ENCODE measurements around the gene FGF9. TPM values are rescaled to one million over a fixed set of nuclear protein-coding genes. Genes with fewer than 3 reads are reported as not detected.

FGF9 gene
- total and polyA plus RNA-seq, 2 of the 8 experiments (the other 6 are each of a cell fraction or from before 2014, with no cell fraction given): 0.02 TPM; not detected in 1

DNA sequence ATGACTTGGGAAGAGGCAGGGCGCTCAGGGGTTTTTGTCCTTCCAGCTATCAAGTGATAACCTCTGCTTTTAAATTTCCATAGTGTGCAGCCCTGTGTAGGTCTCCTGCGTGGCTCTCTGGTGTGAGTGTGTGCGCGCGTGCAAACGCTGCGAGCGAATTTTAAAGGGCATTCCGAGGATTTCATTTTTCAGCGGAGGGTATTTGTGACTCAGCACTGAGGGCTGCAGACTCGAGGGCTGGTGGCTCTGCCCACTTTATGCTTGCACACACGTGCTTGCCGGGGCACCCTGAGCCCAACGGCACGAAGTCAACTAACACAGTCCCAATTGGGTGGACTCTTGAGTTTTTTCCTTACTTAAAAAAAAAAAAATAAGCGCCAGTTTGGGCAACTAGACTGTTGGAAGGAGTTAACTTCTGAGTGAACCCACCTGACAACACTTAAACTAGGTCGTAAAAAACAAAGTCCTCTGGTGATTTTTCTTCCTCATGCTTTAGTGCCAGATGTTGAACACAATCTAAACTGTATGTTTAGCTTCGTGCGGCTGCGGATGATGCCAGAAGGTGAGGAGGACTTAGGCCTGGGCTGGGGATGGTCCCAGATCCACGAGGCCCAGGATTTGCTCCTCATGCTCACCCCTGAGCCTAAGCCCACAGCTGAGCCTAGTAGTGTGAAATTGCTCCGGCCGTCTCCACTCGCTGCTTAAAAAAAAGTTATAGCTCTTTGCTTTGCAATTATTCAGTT is 2.1 kb downstream of the FGF9 start:
- peaks cover 6 to 12% of the 10 kb centered on the region in 2 experiments for H4K20me1 ChIP-seq (replicated peaks in 1 of 2; ENCODE audit: control insufficient read depth in 1 of 2, insufficient read depth in 2 of 2, low read length in 2 of 2)
- peak overlapping the region; percentile 36 to 82 (median 48) for H3K4me3 ChIP-seq (ENCODE audit: extremely low read depth in 1 of 4, insufficient read depth in 2 of 4, low read depth in 3 of 4, low read length in 4 of 4)
- no peaks in the 10 kb centered on the region for H3K79me1 ChIP-seq (ENCODE audit: low read depth, low read length)
- no peaks in the 10 kb centered on the region for H3K9me3 ChIP-seq (ENCODE audit: insufficient read depth in 2 of 2, low read depth in 1 of 2, low read length in 1 of 2)
- H3K36me3 ChIP-seq (ENCODE audit: control insufficient read depth in 2 of 4, insufficient read depth in 4 of 4, low read length in 3 of 4): no peaks in the 10 kb centered on the region
- H2BK12ac ChIP-seq (ENCODE audit: low read depth, low read length): no peak overlapping the region
- H3K4me2 ChIP-seq (ENCODE audit: insufficient read depth in 1 of 2, low read depth in 2 of 2, low read length in 2 of 2): peak overlapping the region; percentile 63 to 90
- H2BK20ac ChIP-seq (ENCODE audit: low read length): no peak overlapping the region
- H3K56ac ChIP-seq (replicated peaks; ENCODE audit: insufficient read length, low read depth, low read length): no peak overlapping the region
- no peak overlapping the region for H3K18ac ChIP-seq (ENCODE audit: extremely low read depth, low read length)
- POLR2A ChIA-PET (ENCODE audit: partially characterized antibody): interaction anchor here (1.1 kb wide), 1 partner anchor 24 kb away, joined by 4 read pairs; no protein-coding TSS in a partner anchor
- CTCF ChIA-PET (ENCODE audit: partially characterized antibody): interaction anchor here (0.6 to 5.7 kb wide), 2 partner anchors 25 to 33 kb away, joined by 3 to 41 read pairs; no protein-coding TSS in a partner anchor
- H2BK5ac ChIP-seq (ENCODE audit: low read depth, low read length): no peak overlapping the region
- H3K79me2 ChIP-seq (ENCODE audit: control insufficient read depth in 1 of 2, insufficient read depth in 2 of 2, low read length in 2 of 2): no peaks in the 10 kb centered on the region
- no peak for FAIRE-seq
- no peak overlapping the region for H3K23ac ChIP-seq (ENCODE audit: insufficient read length)
- no peak overlapping the region for H3K27ac ChIP-seq (ENCODE audit: low read depth, low read length)
- H2AFZ ChIP-seq (ENCODE audit: low read length): no peak overlapping the region
- peaks cover 38 to 89% (median 81%) of the 10 kb centered on the region in 4 experiments for H3K27me3 ChIP-seq (replicated peaks in 1 of 4; ENCODE audit: control insufficient read depth in 3 of 4, extremely low read depth in 1 of 4, insufficient read depth in 3 of 4, low read length in 3 of 4)
- H4K91ac ChIP-seq (replicated peaks; ENCODE audit: insufficient read length, low read length): no peak overlapping the region
- H2AK5ac ChIP-seq (ENCODE audit: low read depth, low read length): no peak overlapping the region
- H3K9ac ChIP-seq (replicated peaks in 1 of 4; ENCODE audit: extremely low read depth in 1 of 4, low read depth in 3 of 4, low read length in 3 of 4): no peak overlapping the region; a peak in 1 of 7 replicates
- WGBS, 2 experiments (ENCODE audit: extremely low coverage in 1 of 2, insufficient coverage in 1 of 2, insufficient read length in 1 of 2, insufficient replicate concordance in 2 of 2, low coverage in 1 of 2, low lambda C conversion rate in 2 of 2, missing lambda C conversion rate in 1 of 2): 14% methylated on average over 24 of the region's 24 CpGs; no CpG with 5 or more reads in 1 of the 2 experiments
- no peak overlapping the region for H4K5ac ChIP-seq (ENCODE audit: insufficient read length, low read depth, low read length)
- no peak overlapping the region; the same call in 1 of the 2 replicates for H4K8ac ChIP-seq (ENCODE audit: extremely low read depth, insufficient read depth, low read length)
- no peak overlapping the region for H3K4ac ChIP-seq (replicated peaks; ENCODE audit: insufficient read length, low read depth, low read length)
- DNase-seq (ENCODE audit: low read depth in 1 of 2, low spot score in 2 of 2): no peak
- peaks cover 3 to 27% (median 12%) of the 10 kb centered on the region in 4 experiments for H3K4me1 ChIP-seq (replicated peaks in 1 of 4; ENCODE audit: control insufficient read depth in 3 of 4, insufficient read depth in 4 of 4, low read length in 3 of 4)
- H3K23me2 ChIP-seq (ENCODE audit: low read depth, low read length): peaks cover 35% of the 10 kb centered on the region
- H2BK15ac ChIP-seq (ENCODE audit: low read length): no peak overlapping the region
- H2BK120ac ChIP-seq (replicated peaks; ENCODE audit: low read depth, low read length): no peak overlapping the region
- H3K14ac ChIP-seq (ENCODE audit: insufficient read length): no peak overlapping the region
- TF ChIP-seq BRCA1 (IDR thresholded peaks at IDR 0.05; ENCODE audit: low read depth, low read length) (no peak), RBBP5 (IDR thresholded peaks at IDR 0.05; ENCODE audit: borderline replicate concordance, low read depth, low read length) (no peak), SP1 (IDR thresholded peaks at IDR 0.05; ENCODE audit: low read depth, low read length) (no peak), EZH2 (IDR thresholded peaks at IDR 0.05; ENCODE audit: low read depth, low read length, severe bottlenecking) (peak; percentile 72), CBX8 (IDR thresholded peaks at IDR 0.05; ENCODE audit: borderline replicate concordance, low read depth, low read length) (no peak), SIN3A (conservative IDR thresholded peaks at IDR 0.05 in 1 of 2, IDR thresholded peaks at IDR 0.05 in 1 of 2; ENCODE audit: low read depth in 1 of 2, low read length in 2 of 2) (no peak), POLR2A (IDR thresholded peaks at IDR 0.05; ENCODE audit: control extremely low read depth in 1 of 2, low read depth in 2 of 2, low read length in 2 of 2) (no peak), RAD21 (IDR thresholded peaks at IDR 0.05 in 1 of 2, conservative IDR thresholded peaks at IDR 0.05 in 1 of 2; ENCODE audit: low read depth in 2 of 2, low read length in 2 of 2) (no peak), SUZ12 (IDR thresholded peaks at IDR 0.05; ENCODE audit: low read length) (peak; percentile 58), SIX5 (IDR thresholded peaks at IDR 0.05; ENCODE audit: low read depth, low read length) (no peak), POU5F1 (IDR thresholded peaks at IDR 0.05; ENCODE audit: low read depth, low read length) (no peak)
- TF ChIP-seq, protein P1, sequence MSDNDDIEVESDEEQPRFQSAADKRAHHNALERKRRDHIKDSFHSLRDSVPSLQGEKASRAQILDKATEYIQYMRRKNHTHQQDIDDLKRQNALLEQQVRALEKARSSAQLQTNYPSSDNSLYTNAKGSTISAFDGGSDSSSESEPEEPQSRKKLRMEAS (IDR thresholded peaks at IDR 0.05): 0 out of 2 replicates have a peak, but pooled peaks have one; percentile 41

Measured in H1 (cell line).